OCI-LY7 (cell line): ENCODE data around the gene CEP57L1. TPM values are rescaled to one million over a fixed set of nuclear protein-coding genes. Genes with fewer than 3 reads are reported as not detected.

Experiments
- BruUV-seq: library from RNA; stranded (reverse); fragments of 400-500 nt; replicated peaks from 2 replicates; lab custom pipeline; 2021; lab: Mats Ljungman, UMichigan
- CTCF ChIA-PET: fragments of 300-600 bp; sonication (Branson Sonifier 250); formaldehyde crosslinking; loops from one replicate; lab custom pipeline; 2022; ENCODE audit warnings: antibody characterized with exemption; ENCODE audit not compliant: unreplicated experiment; lab: Charles Lee
- POLR2A ChIA-PET: fragments of 300-600 bp; sonication (Branson Sonifier 250); formaldehyde crosslinking; loops from one replicate; lab custom pipeline; 2022; ENCODE audit warnings: antibody characterized with exemption; lab: Charles Lee
- DNase-seq: peaks from one replicate; pipeline ENCODE4 v3.0.0-alpha.2; 2015; ENCODE audit warnings: low spot score
- H2AFZ ChIP-seq: fragments of 200-600 bp; sonication (generic), shearing (Covaris generic); 2 replicates; pipeline ENCODE4 v1.6.1; 2014; ENCODE audit warnings: mild to moderate bottlenecking, antibody characterized with exemption, low read length, moderate library complexity
- H3K27ac ChIP-seq: fragments of 200-600 bp; sonication (generic); 2 replicates; pipeline ENCODE4 v1.5.1; 2014; ENCODE audit warnings: mixed run types, low read depth, mild to moderate bottlenecking, moderate library complexity, low read length, inconsistent platforms; ENCODE audit not compliant: poor library complexity, severe bottlenecking
- H3K36me3 ChIP-seq: fragments of 200-600 bp; sonication (generic); 2 replicates; pipeline ENCODE4 v1.6.1; 2014; ENCODE audit warnings: mild to moderate bottlenecking, antibody characterized with exemption, low read length, moderate library complexity, mixed read lengths; ENCODE audit not compliant: insufficient read depth
- H3K4me1 ChIP-seq: fragments of 200-600 bp; sonication (generic); 2 replicates; pipeline ENCODE4 v1.5.1; 2014; ENCODE audit warnings: mild to moderate bottlenecking, low read length; ENCODE audit not compliant: insufficient read depth, poor library complexity, severe bottlenecking
- H3K4me2 ChIP-seq: fragments of 200-600 bp; sonication (generic); 2 replicates; pipeline ENCODE4 v1.6.1; 2014; ENCODE audit warnings: mild to moderate bottlenecking, low read length
- H3K4me3 ChIP-seq: fragments of 200-600 bp; sonication (generic); 2 replicates; pipeline ENCODE4 v1.5.1; 2014; ENCODE audit warnings: mild to moderate bottlenecking, low read depth, low read length; ENCODE audit not compliant: poor library complexity, severe bottlenecking
- H3K79me2 ChIP-seq: fragments of 200-600 bp; sonication (generic); 2 replicates; pipeline ENCODE4 v1.6.1; 2016; ENCODE audit warnings: low read depth, mild to moderate bottlenecking, low read length, moderate library complexity, mixed read lengths; ENCODE audit not compliant: insufficient read depth
- H3K9me2 ChIP-seq: fragments of 200-600 bp; sonication (generic); 2 replicates; pipeline ENCODE4 v1.6.1; 2016; ENCODE audit warnings: mild to moderate bottlenecking, low read length, mixed read lengths; ENCODE audit not compliant: insufficient read depth
- H3K9me3 ChIP-seq: fragments of 200-600 bp; sonication (generic); 2 replicates; pipeline ENCODE4 v1.6.1; 2014; ENCODE audit warnings: mild to moderate bottlenecking, mixed run types, low read length, mixed read lengths
- H4K20me1 ChIP-seq: fragments of 200-600 bp; sonication (generic); 2 replicates; pipeline ENCODE4 v1.6.1; 2014; ENCODE audit warnings: mild to moderate bottlenecking, antibody characterized with exemption, low read length, moderate library complexity, mixed read lengths; ENCODE audit not compliant: insufficient read depth
- EZH2phosphoT487 ChIP-seq: fragments of 200-600 bp; sonication (generic); IDR thresholded peaks from 2 replicates; pipeline ENCODE4 v1.6.1; 2018; ENCODE audit warnings: low read depth, borderline replicate concordance, mild to moderate bottlenecking, mixed run types, antibody characterized with exemption, low read length, moderate library complexity, mixed read lengths
- intact Hi-C: fragments of 100-400 bp; cut with micrococcal nuclease; formaldehyde crosslinking; loops from one replicate; pipeline ENCODE4 v1.10.0; 2022; ENCODE audit not compliant: unreplicated experiment
- total RNA-seq, 2 experiments: library from RNA; depleted of rRNA in 1 of 2; stranded (reverse); fragments of >200 nt in 1 of 2; shearing (Covaris generic) in 1 of 2; gene quantifications; 2 replicates each; pipeline ENCODE4 v1.2.3, GENCODE V29; 2014 to 2022
- TF ChIP-seq, protein P1 (sequence below): fragments of 200-600 bp; sonication (generic); conservative IDR thresholded peaks from 2 replicates; pipeline ENCODE4 v1.5.1; 2014; ENCODE audit warnings: mild to moderate bottlenecking, antibody characterized with exemption, low read length, moderate library complexity, mixed read lengths

CEP57L1 gene
- total RNA-seq, 2 experiments from 2014 or later: 22.7 to 28.2 TPM

DNA sequence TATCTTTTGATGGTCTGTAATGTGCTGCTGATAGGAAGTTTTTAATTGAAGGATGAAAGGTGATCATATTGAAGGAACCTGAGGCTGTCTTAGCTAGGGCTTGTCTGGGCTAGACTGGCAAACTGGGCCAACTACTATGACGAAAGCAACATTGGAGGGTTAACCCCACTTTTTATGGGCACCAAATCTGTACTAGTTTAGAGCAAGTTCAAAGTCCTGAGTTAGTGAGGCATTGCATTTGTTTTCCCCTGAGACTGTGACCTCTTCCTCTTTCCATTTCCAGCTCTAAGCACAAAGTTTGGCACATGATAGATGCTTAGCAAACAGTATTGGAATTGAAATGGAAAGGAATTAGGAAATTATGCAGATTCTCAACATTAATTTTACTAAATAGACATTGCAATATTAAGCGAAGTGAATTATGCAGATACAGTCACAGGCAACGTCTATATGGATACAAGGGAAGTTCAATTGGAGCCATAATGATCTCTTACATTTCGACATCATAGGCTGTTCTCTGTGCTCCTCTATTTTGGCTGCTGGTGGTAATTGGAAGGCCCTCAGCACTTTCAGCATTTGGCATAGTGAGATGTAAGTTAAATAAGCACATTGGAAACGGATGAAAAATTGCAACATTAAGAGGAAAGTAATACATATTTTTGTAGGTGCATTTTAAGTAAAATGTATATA, 22.2 kb downstream of the CEP57L1 start:
- intact Hi-C loops: no loop called here
- peak overlapping the region; percentile 67 for H3K4me2 ChIP-seq
- TF ChIP-seq EZH2phosphoT487: no peak
- TF ChIP-seq, protein P1, sequence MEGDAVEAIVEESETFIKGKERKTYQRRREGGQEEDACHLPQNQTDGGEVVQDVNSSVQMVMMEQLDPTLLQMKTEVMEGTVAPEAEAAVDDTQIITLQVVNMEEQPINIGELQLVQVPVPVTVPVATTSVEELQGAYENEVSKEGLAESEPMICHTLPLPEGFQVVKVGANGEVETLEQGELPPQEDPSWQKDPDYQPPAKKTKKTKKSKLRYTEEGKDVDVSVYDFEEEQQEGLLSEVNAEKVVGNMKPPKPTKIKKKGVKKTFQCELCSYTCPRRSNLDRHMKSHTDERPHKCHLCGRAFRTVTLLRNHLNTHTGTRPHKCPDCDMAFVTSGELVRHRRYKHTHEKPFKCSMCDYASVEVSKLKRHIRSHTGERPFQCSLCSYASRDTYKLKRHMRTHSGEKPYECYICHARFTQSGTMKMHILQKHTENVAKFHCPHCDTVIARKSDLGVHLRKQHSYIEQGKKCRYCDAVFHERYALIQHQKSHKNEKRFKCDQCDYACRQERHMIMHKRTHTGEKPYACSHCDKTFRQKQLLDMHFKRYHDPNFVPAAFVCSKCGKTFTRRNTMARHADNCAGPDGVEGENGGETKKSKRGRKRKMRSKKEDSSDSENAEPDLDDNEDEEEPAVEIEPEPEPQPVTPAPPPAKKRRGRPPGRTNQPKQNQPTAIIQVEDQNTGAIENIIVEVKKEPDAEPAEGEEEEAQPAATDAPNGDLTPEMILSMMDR: no peak
- ChIA-PET POLR2A (interaction anchor here (0.5 to 0.8 kb wide), 3 partner anchors 11 to 186 kb away, joined by 3 read pairs; no protein-coding TSS in a partner anchor), CTCF (no interaction called here)
- H3K36me3 ChIP-seq: no peaks in the 10 kb centered on the region
- peak; percentile 76 for DNase-seq
- H3K4me3 ChIP-seq: peak overlapping the region; percentile 13
- no peak overlapping the region for H2AFZ ChIP-seq
- peaks cover 28% of the 10 kb centered on the region; the same call in 1 of the 2 replicates for H3K79me2 ChIP-seq
- no peak overlapping the region for H3K27ac ChIP-seq
- H4K20me1 ChIP-seq: peaks cover 25% of the 10 kb centered on the region
- H3K9me3 ChIP-seq: no peaks in the 10 kb centered on the region
- no peaks in the 10 kb centered on the region for H3K9me2 ChIP-seq
- peaks cover 54% of the 10 kb centered on the region for H3K4me1 ChIP-seq
- no TSS peak for BruUV-seq

DNA sequence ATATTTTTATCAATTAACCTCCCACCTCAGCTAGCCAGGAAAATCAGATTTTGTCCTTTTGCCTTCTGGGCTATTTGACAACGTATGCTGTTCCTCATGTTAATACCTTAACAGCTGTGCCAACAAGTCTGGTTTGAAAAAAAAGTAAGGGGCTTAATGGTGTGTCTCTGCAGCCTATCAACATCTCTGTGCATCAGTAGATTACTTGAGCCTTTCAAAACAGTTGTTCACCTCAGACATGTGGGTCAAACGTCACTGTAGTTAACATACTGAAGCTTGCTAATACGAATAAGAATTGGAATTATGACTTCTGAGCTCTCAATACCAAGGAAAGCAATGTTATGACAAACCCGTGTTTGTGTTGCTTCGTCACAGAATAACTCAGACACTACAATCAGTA, 23.0 kb downstream of the CEP57L1 start:
- no peak overlapping the region for H3K4me2 ChIP-seq
- intact Hi-C loops: no loop called here
- no peak overlapping the region for H3K4me3 ChIP-seq
- POLR2A ChIA-PET: interaction anchor here (0.9 to 1.0 kb wide), 2 partner anchors 24 to 28 kb away, joined by 3 to 5 read pairs; partner anchors contain the start of genes CEP57L1 and SESN1
- no peaks in the 10 kb centered on the region for H3K9me3 ChIP-seq
- TF ChIP-seq, protein P1: no peak
- no peak for TF ChIP-seq EZH2phosphoT487
- no peak overlapping the region for H2AFZ ChIP-seq
- BruUV-seq: no TSS peak
- no peaks in the 10 kb centered on the region for H3K36me3 ChIP-seq
- H3K9me2 ChIP-seq: no peaks in the 10 kb centered on the region
- peaks cover 54% of the 10 kb centered on the region for H3K4me1 ChIP-seq
- CTCF ChIA-PET: no interaction called here
- no peak for DNase-seq
- peaks cover 25% of the 10 kb centered on the region for H4K20me1 ChIP-seq
- H3K79me2 ChIP-seq: peaks cover 28% of the 10 kb centered on the region; the same call in 1 of the 2 replicates
- no peak overlapping the region for H3K27ac ChIP-seq

DNA sequence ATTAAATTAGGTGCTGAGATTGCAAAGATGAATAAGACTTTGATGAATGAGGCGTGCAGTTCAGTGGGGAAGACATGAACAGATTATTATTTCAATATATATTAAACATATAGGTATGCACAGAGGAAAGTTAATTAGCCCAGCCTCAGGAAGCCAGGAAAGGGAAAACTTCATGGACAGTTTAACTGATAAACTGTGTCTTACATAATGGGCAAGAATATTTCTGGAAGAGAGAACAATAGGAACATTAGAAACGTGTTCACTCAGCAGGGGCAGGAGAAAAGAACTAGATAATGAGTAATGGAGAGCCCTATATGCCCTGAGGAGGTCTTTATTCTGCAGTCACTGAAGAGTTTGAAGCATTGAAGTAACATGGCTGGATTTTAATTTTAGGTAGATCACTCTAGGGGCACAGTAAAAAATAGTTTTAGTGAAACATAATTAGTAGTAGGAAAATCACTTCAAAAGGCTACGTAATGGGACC, 23.6 kb downstream of the CEP57L1 start:
- intact Hi-C loops: no loop called here
- no peak overlapping the region for H2AFZ ChIP-seq
- no peaks in the 10 kb centered on the region for H3K36me3 ChIP-seq
- H4K20me1 ChIP-seq: peaks cover 23% of the 10 kb centered on the region
- no peak overlapping the region for H3K27ac ChIP-seq
- no peak overlapping the region for H3K4me3 ChIP-seq
- peaks cover 28% of the 10 kb centered on the region; the same call in 1 of the 2 replicates for H3K79me2 ChIP-seq
- TF ChIP-seq, protein P1: no peak
- TF ChIP-seq EZH2phosphoT487: no peak
- no TSS peak for BruUV-seq
- no peak overlapping the region for H3K4me2 ChIP-seq
- no peaks in the 10 kb centered on the region for H3K9me2 ChIP-seq
- POLR2A ChIA-PET: interaction anchor here (0.9 to 1.0 kb wide), 2 partner anchors 24 to 28 kb away, joined by 3 to 5 read pairs; partner anchors contain the start of genes CEP57L1 and SESN1
- CTCF ChIA-PET: no interaction called here
- H3K4me1 ChIP-seq: peaks cover 54% of the 10 kb centered on the region
- no peak for DNase-seq
- H3K9me3 ChIP-seq: no peaks in the 10 kb centered on the region
